IMR-90 (cell line): ENCODE data around the gene RTCB. TPM values are rescaled to one million over a fixed set of nuclear protein-coding genes. Genes with fewer than 3 reads are reported as not detected.

Experiments
- microRNA-seq, 2 experiments: library from miRNA; stranded (forward) in 1 of 2; unstranded in 1 of 2; fragments of 10-50 nt in 1 of 2; fragments of <30 nt in 1 of 2; gene quantifications in 1 of 2; microRNA quantifications in 1 of 2; one replicate each; pipeline versions ENCODE3 to v1.1.0; 2013 to 2020; ENCODE audit not compliant: insufficient read depth in 1 of 2, insufficient read length in 1 of 2, unreplicated experiment in 1 of 2
- polyA plus RNA-seq, 3 experiments: library from polyadenylated mRNA; depleted of rRNA; stranded (reverse); fragments of >200 nt; gene quantifications; 2 replicates each; pipeline ENCODE4 v1.2.3, GENCODE V29; 2012; ENCODE audit warnings: low replicate concordance in 1 of 3
- small RNA-seq, 5 experiments: library from RNA; depleted of rRNA; stranded (forward); fragments of <200 nt; gene quantifications; one replicate each; pipeline ENCODE3, GENCODE V24; 2012
- total RNA-seq: library from RNA; depleted of rRNA; stranded (reverse); fragments of >200 nt; gene quantifications from 2 replicates; pipeline ENCODE4 v1.2.3, GENCODE V29; 2012; rRNA removed

Gene RTCB
- total and polyA plus RNA-seq, 2 of the 4 experiments (the other 2 are of a cell fraction), result 115 to 213 TPM

Small RNA genes lying within 50 kb of the gene (microRNA-seq; reads per million reads assigned to microRNA genes)
- gene AL021937.2 (ENCODE audit: insufficient read depth, insufficient read length) (not detected), gene IGLVIVOR22-2 (ENCODE audit: insufficient read depth, insufficient read length) (not detected), gene RF02171 (ENCODE audit: insufficient read depth, insufficient read length) (not detected), gene RF02172 (ENCODE audit: insufficient read depth, insufficient read length) (not detected)

Small RNA genes lying within 50 kb of the gene (small RNA-seq; reads per million reads assigned to genes)
- 0 reads per million in 5 experiments for gene AL021937.2
- 0 reads per million in 5 experiments for gene IGLVIVOR22-2
- gene RF02171, result 0 reads per million in 5 experiments
- 0 reads per million in 5 experiments for gene RF02172

Other genes starting within 250 kb of the RTCB start
- not detected in 2 replicates for gene RFPL2, start 207.2 kb downstream of the RTCB start, total RNA-seq
- not detected in 2 replicates for gene RFPL2, start 207.2 kb downstream of the RTCB start, polyA plus RNA-seq (2012; rRNA removed)
- gene SLC5A4, start 156.9 kb downstream of the RTCB start, total RNA-seq, result under 0.01 and 0.18 TPM in 2 replicates
- 0.10 TPM in 1 of 2 replicates, not detected in the other for gene SLC5A4, start 156.9 kb downstream of the RTCB start, polyA plus RNA-seq (2012; rRNA removed)
- not detected in 2 replicates for gene RFPL3, start 54.4 kb downstream of the RTCB start, total RNA-seq
- gene RFPL3, start 54.4 kb downstream of the RTCB start, polyA plus RNA-seq (2012; rRNA removed), result not detected in 2 replicates
- not detected in 2 replicates for gene BPIFC, start 52.2 kb upstream of the RTCB start, total RNA-seq
- gene BPIFC, start 52.2 kb upstream of the RTCB start, polyA plus RNA-seq (2012; rRNA removed), result not detected in 2 replicates
- gene FBXO7, start 62.6 kb upstream of the RTCB start, total RNA-seq, result 61.4 and 71.5 TPM in 2 replicates
- gene FBXO7, start 62.6 kb upstream of the RTCB start, polyA plus RNA-seq (2012; rRNA removed), result 69.7 and 71.5 TPM in 2 replicates